COLO668 (cell line): ENCODE measurements around the gene KIAA0040.

ENCODE experiments used
- DNase-seq: peaks from one replicate; lab custom pipeline; 2025; ENCODE audit not compliant: unreplicated experiment; lab: John Stamatoyannopoulos, UW

KIAA0040 gene

DNA sequence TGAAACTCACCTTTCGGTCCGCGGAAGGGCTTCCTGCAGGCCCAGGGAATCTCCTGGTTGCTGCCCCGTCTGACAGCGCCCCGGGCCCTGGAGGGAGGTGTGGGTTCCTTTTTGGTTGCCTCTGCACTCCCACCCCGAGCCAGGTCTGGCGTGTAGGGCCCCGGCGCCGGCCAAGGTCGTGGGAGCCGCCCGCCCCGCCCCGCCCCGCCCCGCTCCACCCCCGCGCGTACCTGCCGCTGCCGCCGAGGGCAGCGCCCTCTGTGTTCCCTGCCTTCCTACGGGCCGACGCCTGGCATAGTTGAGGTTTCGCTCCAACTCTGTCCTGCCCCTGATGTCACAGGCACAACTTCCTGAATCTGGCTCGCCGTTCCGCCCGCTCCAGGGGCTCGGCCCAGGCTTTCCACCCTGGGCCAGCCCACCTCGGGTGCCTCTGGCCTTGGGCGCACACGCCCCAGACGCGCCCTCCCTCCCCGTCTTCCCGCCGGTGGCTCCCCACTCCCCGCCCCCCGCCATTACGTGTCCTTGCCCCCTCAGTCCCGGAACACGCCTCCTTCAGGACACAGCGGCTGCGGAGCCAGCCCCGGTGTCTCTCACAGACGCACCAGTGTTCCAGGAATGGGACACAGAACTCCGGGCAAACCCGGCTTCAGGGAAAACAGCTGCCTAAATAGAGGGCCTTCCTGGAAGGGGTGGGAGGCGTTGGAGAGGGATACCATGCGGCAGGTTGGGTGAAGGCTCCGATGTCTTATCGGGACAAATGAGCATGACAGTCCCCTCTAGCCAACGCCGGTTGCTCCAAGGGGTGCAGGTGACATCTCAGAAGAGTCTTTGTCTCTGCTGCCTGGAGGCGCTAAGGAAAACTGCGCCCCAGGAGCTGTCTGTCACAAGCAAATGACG is at the start of gene KIAA0040:
TSS of gene KIAA0040 (minus strand) at position 147 of the 897 bp plus-strand sequence. CDS start 31,763 bp downstream, outside the sequence.
- peak; percentile 86 for DNase-seq

DNA sequence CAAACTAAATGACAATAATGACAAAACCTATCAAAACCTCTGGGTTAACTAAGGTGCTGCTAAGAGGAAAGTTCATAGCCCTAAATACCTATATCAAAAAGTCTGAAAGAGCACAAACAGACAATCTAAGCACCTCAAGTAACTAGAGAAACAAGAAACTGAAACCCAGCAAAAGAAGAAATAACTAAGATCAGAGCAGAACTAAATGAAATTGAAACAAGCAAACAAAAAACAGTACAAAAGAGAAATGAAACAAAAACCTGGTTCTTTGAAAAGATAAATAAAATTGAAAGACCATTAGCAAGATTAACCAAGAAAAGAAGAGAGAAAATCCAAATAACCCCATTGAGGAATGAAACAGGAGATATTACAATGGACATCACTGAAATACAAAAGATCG is 44.8 kb upstream of the KIAA0040 start:
- DNase-seq: no peak

DNA sequence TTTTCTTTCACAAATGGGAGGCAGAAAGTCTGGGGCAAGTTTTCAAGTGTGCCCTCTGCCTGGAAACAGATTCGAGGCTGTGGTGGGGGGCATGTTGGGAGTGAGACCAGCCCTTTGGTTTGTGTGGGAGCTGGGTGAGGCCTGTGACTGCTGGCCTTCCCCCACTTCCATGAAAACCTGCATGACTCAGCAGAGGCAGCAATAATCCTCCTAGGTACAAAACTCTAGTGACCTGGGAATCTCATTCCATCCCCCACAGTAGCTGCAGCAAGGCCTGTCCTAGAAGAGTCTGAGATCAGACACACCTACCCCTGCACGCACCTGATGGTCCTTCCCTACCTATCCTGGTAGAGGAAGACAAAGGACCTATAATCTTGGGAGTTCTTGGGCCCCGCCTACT is 42.1 kb upstream of the KIAA0040 start:
- DNase-seq: no peak

- no peak for DNase-seq
Measured at GRCh38 chr1:175232335-175232734, 39.8 kb upstream of the KIAA0040 start.

- DNase-seq: no peak
Measured at GRCh38 chr1:175225805-175226129, 33.2 kb upstream of the KIAA0040 start.

- no peak for DNase-seq
Measured at GRCh38 chr1:175222296-175222938, 29.8 kb upstream of the KIAA0040 start.

DNA sequence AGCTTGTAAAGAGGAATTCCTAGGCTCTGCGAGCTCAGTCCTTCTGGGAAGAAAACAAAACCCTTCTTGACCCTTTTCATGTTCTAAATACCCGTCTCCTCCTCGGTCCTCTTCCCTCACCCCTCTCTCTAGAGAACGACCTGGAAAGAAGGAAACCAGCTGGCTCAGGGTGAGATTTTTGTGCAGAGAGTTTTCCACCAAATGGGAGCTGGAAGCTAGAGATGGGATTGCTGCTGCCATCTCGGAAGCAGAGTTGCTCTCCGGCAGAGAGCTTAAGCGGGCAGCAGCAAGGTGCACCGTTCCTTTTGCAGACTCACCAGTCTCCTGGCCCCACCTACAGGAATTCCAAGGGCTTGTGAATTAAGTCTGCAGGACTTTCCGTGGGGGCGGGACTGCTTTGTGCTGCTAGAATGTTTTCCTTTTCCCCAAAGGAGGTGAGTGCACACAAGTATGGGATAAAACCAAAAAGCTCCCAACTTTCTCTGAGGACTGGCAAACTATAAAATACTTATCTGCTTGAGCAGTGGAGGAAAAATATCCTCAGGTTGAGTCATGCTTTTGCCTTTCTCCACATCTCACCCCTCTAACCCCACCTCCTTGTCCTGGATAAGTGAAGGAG is 29.1 kb upstream of the KIAA0040 start:
- no peak for DNase-seq

GRCh38 chr1:175220853-175221556 is 28.4 kb upstream of the KIAA0040 start:
- no peak for DNase-seq

GRCh38 chr1:175219774-175220173 is 27.2 kb upstream of the KIAA0040 start:
- no peak for DNase-seq

DNA sequence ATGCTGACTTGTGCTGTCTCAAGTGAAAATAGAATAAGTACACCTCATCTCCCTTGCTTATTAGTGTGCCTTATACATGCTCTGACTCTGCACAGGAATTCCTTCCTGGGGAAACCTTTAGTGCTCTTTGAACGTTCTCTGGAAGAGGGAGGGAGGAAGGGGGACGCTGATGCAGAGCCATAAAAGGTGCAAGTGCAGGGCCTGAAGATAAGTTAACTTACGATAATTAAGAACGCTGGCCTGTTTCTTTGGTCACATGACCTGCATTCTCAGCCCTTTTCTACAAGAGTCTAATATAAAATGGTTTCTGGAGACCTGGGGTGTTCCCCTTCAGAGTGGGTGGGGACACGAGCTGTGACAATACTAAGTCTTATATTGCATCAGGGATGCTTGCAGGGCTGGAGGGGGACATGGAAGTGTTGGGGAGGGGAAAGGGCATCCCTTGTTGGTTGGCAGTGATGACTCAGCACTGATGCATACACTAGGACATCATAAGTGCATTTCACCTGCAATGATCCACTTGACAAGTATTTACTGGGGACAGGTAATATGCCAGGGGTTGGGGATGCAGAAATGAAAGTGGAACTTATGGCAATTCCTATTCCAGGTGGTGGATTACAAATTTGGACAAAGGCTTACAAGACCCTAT is 26.3 kb upstream of the KIAA0040 start:
- DNase-seq: no peak

GRCh38 chr1:175217721-175218531 is 25.4 kb upstream of the KIAA0040 start:
- no peak for DNase-seq

DNA sequence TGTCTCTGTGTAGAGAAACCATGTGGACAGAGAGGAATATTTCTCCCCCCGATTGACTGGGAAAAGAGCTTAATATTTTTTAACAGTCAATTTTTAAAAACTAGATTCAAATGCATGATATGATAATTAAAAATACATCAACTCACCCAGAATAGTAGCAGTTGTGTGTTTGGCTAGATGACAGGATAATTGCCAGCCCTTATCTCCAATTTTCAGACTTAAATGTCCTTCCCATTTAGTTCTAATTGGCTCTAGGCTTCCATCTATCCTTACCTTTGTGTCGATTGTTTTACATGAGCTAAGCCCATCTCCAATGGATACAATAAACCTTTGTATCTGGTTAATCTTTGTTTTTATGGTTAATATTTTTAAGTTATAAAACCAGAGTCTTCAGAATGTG is 23.9 kb upstream of the KIAA0040 start:
- DNase-seq: no peak

DNA sequence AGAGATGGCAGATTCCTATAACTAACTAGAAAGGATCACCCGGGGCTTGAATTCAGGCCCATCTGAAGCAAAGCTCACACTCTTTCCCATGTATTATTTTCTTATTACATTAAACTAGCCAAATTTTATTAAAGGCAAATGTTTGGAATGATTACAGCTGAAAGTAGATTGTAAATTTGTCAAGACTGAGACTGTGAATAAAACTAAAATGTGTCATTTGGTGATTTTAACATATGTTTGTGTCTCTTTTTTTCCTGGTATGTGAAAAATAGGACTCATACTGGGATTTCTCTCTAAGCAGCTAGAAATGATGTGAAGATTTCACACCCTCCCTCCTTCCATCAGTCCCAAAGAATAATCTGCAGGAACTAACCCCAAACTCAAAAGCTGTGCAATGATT is 19.1 kb upstream of the KIAA0040 start:
- DNase-seq: no peak

- no peak for DNase-seq
Measured at GRCh38 chr1:175210744-175211143, 18.2 kb upstream of the KIAA0040 start.

- no peak for DNase-seq
Measured at GRCh38 chr1:175209493-175209921, 16.9 kb upstream of the KIAA0040 start.

GRCh38 chr1:175208773-175209492 is 16.4 kb upstream of the KIAA0040 start:
- DNase-seq: no peak

DNA sequence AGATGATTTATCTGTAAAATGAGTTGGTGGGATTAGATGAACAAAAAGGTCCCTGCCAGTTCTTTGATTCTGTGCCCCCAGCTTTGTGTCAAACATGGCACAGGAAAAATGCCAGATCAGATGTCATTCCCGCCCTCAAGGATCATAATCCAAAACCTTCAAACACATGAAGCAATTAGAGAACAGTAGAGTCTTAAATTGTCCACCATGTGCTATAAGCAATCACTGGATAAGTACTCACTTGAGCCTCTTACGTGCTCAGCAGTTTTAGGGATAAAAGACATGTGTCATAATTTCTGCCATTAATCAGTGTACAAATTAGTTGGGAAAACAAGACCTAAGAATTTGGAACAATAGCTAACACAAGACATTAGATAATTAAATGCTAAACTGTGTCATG is 15.4 kb upstream of the KIAA0040 start:
- no peak for DNase-seq

- no peak for DNase-seq
Measured at GRCh38 chr1:175206687-175207086, 14.1 kb upstream of the KIAA0040 start.

- no peak for DNase-seq
Measured at GRCh38 chr1:175204330-175204729, 11.8 kb upstream of the KIAA0040 start.
